ENCODE measurements around the gene CADPS.

GRCh38 chr3:62675492-62675891, 199.7 kb downstream of the CADPS start:
- TF ChIP-seq, protein P1, sequence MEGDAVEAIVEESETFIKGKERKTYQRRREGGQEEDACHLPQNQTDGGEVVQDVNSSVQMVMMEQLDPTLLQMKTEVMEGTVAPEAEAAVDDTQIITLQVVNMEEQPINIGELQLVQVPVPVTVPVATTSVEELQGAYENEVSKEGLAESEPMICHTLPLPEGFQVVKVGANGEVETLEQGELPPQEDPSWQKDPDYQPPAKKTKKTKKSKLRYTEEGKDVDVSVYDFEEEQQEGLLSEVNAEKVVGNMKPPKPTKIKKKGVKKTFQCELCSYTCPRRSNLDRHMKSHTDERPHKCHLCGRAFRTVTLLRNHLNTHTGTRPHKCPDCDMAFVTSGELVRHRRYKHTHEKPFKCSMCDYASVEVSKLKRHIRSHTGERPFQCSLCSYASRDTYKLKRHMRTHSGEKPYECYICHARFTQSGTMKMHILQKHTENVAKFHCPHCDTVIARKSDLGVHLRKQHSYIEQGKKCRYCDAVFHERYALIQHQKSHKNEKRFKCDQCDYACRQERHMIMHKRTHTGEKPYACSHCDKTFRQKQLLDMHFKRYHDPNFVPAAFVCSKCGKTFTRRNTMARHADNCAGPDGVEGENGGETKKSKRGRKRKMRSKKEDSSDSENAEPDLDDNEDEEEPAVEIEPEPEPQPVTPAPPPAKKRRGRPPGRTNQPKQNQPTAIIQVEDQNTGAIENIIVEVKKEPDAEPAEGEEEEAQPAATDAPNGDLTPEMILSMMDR (conservative IDR thresholded peaks at IDR 0.05) = no peak
- TF ChIP-seq EZH2 (IDR thresholded peaks at IDR 0.05; ENCODE audit: low read depth) = no peak

Data from PC-9 (cell line).